ENCODE measurements around the gene CALCOCO2.

DNA sequence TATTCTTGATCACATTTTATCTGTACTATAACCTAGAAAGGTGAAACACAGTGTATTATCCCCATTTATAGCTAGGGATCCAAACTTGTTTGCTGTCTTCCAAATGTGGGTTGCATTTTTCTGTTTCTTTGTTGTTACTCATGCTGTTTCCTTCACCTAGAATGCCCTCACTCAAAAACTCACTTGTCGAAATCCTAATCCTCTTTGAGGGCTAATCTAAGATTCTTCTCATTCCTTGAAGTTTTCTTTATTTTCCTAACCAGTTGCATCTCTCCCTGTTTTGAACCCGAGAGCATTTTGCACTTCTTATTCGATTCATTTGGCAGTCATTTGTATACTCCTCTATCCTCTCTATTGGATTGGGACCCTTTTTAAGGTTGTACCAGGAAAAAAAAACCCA, 9.6 kb downstream of the CALCOCO2 start:
- TF ChIP-seq POLR2A (IDR thresholded peaks at IDR 0.05; ENCODE audit: low read depth, low read length) (no peak), ZNF622 (IDR thresholded peaks at IDR 0.05) (no peak), TAF1 (IDR thresholded peaks at IDR 0.05; ENCODE audit: borderline replicate concordance, low read depth, low read length) (no peak), ZNF207 (IDR thresholded peaks at IDR 0.05; ENCODE audit: borderline replicate concordance) (no peak), POLR2AphosphoS5 (IDR thresholded peaks at IDR 0.05; ENCODE audit: low read length) (no peak), MYC (IDR thresholded peaks at IDR 0.05; ENCODE audit: insufficient read depth, insufficient read length, insufficient replicate concordance, low read length, severe bottlenecking) (no peak), EP300 (IDR thresholded peaks at IDR 0.05; ENCODE audit: borderline replicate concordance in 1 of 2, control insufficient read depth in 1 of 2, low read depth in 2 of 2, low read length in 2 of 2) (no peak)
- TF ChIP-seq, protein P1, sequence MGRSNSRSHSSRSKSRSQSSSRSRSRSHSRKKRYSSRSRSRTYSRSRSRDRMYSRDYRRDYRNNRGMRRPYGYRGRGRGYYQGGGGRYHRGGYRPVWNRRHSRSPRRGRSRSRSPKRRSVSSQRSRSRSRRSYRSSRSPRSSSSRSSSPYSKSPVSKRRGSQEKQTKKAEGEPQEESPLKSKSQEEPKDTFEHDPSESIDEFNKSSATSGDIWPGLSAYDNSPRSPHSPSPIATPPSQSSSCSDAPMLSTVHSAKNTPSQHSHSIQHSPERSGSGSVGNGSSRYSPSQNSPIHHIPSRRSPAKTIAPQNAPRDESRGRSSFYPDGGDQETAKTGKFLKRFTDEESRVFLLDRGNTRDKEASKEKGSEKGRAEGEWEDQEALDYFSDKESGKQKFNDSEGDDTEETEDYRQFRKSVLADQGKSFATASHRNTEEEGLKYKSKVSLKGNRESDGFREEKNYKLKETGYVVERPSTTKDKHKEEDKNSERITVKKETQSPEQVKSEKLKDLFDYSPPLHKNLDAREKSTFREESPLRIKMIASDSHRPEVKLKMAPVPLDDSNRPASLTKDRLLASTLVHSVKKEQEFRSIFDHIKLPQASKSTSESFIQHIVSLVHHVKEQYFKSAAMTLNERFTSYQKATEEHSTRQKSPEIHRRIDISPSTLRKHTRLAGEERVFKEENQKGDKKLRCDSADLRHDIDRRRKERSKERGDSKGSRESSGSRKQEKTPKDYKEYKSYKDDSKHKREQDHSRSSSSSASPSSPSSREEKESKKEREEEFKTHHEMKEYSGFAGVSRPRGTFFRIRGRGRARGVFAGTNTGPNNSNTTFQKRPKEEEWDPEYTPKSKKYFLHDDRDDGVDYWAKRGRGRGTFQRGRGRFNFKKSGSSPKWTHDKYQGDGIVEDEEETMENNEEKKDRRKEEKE (IDR thresholded peaks at IDR 0.05): no peak
- TF ChIP-seq, protein P2, sequence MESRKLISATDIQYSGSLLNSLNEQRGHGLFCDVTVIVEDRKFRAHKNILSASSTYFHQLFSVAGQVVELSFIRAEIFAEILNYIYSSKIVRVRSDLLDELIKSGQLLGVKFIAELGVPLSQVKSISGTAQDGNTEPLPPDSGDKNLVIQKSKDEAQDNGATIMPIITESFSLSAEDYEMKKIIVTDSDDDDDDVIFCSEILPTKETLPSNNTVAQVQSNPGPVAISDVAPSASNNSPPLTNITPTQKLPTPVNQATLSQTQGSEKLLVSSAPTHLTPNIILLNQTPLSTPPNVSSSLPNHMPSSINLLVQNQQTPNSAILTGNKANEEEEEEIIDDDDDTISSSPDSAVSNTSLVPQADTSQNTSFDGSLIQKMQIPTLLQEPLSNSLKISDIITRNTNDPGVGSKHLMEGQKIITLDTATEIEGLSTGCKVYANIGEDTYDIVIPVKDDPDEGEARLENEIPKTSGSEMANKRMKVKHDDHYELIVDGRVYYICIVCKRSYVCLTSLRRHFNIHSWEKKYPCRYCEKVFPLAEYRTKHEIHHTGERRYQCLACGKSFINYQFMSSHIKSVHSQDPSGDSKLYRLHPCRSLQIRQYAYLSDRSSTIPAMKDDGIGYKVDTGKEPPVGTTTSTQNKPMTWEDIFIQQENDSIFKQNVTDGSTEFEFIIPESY (IDR thresholded peaks at IDR 0.05): no peak
- TF ChIP-seq, protein P3, sequence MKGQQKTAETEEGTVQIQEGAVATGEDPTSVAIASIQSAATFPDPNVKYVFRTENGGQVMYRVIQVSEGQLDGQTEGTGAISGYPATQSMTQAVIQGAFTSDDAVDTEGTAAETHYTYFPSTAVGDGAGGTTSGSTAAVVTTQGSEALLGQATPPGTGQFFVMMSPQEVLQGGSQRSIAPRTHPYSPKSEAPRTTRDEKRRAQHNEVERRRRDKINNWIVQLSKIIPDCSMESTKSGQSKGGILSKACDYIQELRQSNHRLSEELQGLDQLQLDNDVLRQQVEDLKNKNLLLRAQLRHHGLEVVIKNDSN (IDR thresholded peaks at IDR 0.05; ENCODE audit: borderline replicate concordance, extremely low read length, insufficient read depth, low read depth, low read length): no peak
- TF ChIP-seq, protein P4, sequence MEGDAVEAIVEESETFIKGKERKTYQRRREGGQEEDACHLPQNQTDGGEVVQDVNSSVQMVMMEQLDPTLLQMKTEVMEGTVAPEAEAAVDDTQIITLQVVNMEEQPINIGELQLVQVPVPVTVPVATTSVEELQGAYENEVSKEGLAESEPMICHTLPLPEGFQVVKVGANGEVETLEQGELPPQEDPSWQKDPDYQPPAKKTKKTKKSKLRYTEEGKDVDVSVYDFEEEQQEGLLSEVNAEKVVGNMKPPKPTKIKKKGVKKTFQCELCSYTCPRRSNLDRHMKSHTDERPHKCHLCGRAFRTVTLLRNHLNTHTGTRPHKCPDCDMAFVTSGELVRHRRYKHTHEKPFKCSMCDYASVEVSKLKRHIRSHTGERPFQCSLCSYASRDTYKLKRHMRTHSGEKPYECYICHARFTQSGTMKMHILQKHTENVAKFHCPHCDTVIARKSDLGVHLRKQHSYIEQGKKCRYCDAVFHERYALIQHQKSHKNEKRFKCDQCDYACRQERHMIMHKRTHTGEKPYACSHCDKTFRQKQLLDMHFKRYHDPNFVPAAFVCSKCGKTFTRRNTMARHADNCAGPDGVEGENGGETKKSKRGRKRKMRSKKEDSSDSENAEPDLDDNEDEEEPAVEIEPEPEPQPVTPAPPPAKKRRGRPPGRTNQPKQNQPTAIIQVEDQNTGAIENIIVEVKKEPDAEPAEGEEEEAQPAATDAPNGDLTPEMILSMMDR (IDR thresholded peaks at IDR 0.05 in 2 of 3, conservative IDR thresholded peaks at IDR 0.05 in 1 of 3; ENCODE audit: control insufficient read depth in 2 of 3, extremely low read depth in 1 of 3, insufficient read depth in 1 of 3, low read depth in 3 of 3, low read length in 3 of 3): no peak
